ENCODE results near the gene GRIPAP1.

- TF ChIP-seq GATA3 (IDR thresholded peaks at IDR 0.05; ENCODE audit: low read depth, low read length) = no peak
- TF ChIP-seq GATA2 (IDR thresholded peaks at IDR 0.05; ENCODE audit: low read depth, low read length) = no peak
These were observed 458 bp downstream of the GRIPAP1 start for GRCh38 chrX:49001521-49002090.

All from SH-SY5Y (cell line).